Subcutaneous abdominal adipose tissue (tissue), 5 donors: ENCODE measurements around the gene DRICH1.
"Not testable (repeated sequence)": the region's sequence is repeated elsewhere in the genome, so short reads cannot be mapped to it uniquely, and the experiment has no call there.

Experiments used
- H3K27ac ChIP-seq: one replicate; pipeline ENCODE4 v1.7.0; 2013; ENCODE audit warnings: low read depth, mild to moderate bottlenecking, inconsistent platforms, low read length, moderate library complexity
- H3K27me3 ChIP-seq, 5 donors: one replicate each; pipeline ENCODE4 v1.7.0; 2013; ENCODE audit warnings: low read length in 5 of 5, inconsistent platforms in 1 of 5; ENCODE audit not compliant: control insufficient read depth in 5 of 5, insufficient read depth in 4 of 5
- H3K36me3 ChIP-seq, 5 donors: one replicate each; pipeline ENCODE4 v1.7.0; 2013; ENCODE audit warnings: low read length in 5 of 5; ENCODE audit not compliant: control insufficient read depth in 5 of 5, insufficient read depth in 5 of 5
- H3K4me1 ChIP-seq, 5 donors: one replicate each; pipeline ENCODE4 v1.7.0; 2013; ENCODE audit warnings: low read length in 5 of 5, mild to moderate bottlenecking in 3 of 5, moderate library complexity in 1 of 5; ENCODE audit not compliant: control insufficient read depth in 5 of 5, insufficient read depth in 5 of 5
- H3K4me3 ChIP-seq, 5 donors: one replicate each; pipeline ENCODE4 v1.7.0; 2013; ENCODE audit warnings: low read length in 5 of 5, low read depth in 1 of 5
- H3K9ac ChIP-seq, 5 donors: one replicate each; pipeline ENCODE4 v1.7.0; 2013; ENCODE audit warnings: low read length in 5 of 5, mild to moderate bottlenecking in 4 of 5, moderate library complexity in 3 of 5
- H3K9me3 ChIP-seq, 5 donors: one replicate each; pipeline ENCODE4 v1.7.0; 2013; ENCODE audit warnings: low read length in 5 of 5; ENCODE audit not compliant: control insufficient read depth in 5 of 5
- donor health status: healthy.
- donor health status: healthy.
- donor health status: healthy.
- donor health status: healthy.
- donor health status: healthy.

The DRICH1 gene

DNA sequence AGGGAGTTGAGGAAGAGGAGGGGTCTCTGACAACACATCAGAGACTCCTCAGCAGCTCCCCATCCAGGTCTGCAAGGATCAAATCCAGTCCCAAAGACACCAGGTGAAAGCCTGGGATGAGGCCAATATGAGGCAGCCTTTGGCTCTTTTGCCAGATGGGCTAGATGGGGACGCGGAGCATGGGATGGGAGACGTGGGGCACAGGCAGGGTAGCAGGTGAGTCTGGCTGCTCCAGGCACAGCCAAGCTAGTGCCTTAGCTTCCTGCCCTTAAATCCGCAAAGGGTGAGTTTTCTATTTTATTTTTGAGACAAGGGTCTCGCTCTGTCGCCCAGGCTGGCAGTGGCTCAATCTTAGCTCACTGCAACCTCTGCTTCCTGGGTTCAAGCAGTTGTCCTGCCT, 19.6 kb upstream of the DRICH1 start:
- Histone ChIP-seq H3K4me3 (no peak overlapping the region), H3K9me3 (no peaks in the 10 kb centered on the region), H3K27me3 (no peaks in the 10 kb centered on the region), H3K9ac (no peak overlapping the region), H3K4me1 (no peaks in the 10 kb centered on the region), H3K36me3 (peaks cover 0 to 29% (median 11%) of the 10 kb centered on the region in 5 donors), H3K27ac (no peak overlapping the region)

DNA sequence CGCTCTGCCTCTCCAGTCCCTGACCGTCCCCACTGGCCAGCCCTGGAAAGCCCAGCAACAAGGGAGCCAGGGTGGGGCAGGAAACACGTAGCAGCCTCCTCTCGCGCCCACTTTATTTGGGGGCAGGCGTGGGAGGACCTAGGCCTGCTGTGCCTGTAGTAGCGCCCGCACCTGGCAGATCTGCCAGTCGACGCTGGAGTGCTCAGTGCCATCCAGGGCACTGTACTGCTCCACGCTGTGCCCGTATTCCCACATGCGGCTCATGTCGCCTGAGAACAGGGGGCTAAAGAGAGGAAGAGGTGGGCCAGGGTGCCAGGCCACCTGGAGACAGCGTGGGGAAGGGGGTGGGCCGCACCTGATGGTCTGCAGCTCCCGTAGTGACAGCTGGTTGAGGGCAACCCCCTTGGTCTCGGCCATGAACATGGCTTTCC, 17.0 kb upstream of the DRICH1 start:
- Histone ChIP-seq H3K36me3 (peaks cover 0 to 26% (median 11%) of the 10 kb centered on the region in 5 donors), H3K27me3 (no peaks in the 10 kb centered on the region), H3K9ac (no peak overlapping the region), H3K4me3 (no peak overlapping the region), H3K4me1 (no peaks in the 10 kb centered on the region), H3K27ac (no peak overlapping the region), H3K9me3 (no peaks in the 10 kb centered on the region)

DNA sequence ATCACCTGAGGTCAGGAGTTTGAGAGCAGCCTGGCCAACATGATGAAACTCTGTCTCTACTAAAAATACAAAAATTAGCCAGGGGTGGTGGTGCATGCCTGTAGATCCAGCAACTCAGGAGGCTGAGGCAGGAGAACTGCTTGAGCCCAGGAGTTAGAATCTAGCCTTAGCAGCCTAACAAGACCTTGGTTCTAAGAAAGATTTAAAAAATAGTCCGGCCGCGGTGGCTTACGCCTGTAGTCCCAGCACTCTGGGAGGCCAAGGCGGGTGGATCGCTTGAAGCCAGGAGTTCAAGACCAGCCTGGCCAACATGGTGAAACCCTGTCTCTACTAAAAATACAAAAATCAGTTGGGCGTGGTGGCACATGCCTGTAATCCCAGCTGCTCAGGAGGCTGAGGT, 14.4 kb upstream of the DRICH1 start:
- H3K36me3 ChIP-seq = peaks cover 0 to 10% (median 0%) of the 10 kb centered on the region in 5 donors

DNA sequence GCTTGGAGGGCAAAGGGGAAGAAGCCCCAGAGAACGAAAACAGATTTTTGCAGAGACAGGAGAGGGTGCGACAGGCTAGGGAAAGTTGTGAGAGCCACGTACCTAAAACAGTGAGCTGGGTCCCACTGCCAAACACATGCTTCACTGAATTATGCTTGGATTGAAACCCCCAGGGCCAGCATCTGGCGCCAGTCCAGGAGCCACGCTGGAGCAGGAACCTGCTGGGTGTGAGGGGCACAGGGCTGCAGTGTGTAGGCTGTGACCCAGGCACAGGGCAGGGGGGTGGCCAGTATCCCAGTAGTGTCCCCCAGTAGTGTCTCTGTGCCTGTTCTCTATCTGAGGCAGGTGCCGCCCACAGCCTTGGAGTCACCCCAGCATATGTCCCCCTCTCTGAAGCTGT, 8.1 kb upstream of the DRICH1 start:
- H3K4me3 ChIP-seq, H3K9me3 ChIP-seq, H3K9ac ChIP-seq, H3K27me3 ChIP-seq, H3K36me3 ChIP-seq, H3K27ac ChIP-seq, H3K4me1 ChIP-seq: not testable (repeated sequence)

More for the DNA sequence above, 14.4 kb upstream of the DRICH1 start:
- not testable (repeated sequence) for H3K27me3 ChIP-seq, H3K4me3 ChIP-seq, H3K4me1 ChIP-seq, H3K9ac ChIP-seq, H3K27ac ChIP-seq, H3K9me3 ChIP-seq

DNA sequence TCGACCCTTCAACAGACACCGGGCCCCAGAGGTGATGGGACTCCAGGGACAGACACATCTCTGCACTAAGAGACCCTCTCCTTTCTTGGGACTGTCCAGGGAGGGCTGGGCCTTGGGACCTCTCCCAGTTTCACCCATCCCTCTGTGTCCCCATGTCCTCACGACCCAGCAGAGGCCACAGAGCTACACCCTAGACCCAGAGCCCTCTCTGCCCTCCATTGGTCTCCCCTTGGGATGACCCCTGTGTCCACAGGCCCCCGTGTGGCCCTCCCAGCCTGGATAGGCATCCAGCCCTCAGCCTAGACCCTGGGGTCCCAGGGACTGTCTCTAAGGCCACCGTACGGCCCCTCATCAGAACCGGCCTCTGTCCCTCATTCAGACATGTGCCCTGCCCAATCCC, 7.5 kb upstream of the DRICH1 start:
- peaks cover 0 to 2% (median 0%) of the 10 kb centered on the region in 5 donors for H3K36me3 ChIP-seq

DNA sequence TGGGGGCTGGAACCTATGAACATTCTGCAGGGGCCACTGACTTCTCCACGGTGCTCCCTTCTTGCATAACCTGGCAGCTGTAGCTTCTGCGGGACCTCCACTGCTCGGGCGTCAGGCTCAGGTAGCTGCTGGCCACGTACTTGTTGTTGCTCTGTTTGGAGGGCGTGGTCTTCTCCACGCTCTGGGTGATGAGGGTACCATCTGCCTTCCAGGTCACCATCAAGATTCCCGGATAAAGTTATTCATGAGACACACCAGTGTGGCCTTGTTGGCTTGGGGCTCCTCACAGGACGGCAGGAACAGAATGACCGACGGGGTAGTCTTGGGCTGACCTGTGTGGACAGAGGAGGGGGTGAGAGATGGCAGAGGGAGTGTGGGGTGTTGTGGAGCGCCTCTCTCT, 6.5 kb upstream of the DRICH1 start:
- Histone ChIP-seq H3K27ac (no peak overlapping the region), H3K36me3 (peaks cover 0 to 2% (median 0%) of the 10 kb centered on the region in 5 donors), H3K4me3 (no peak overlapping the region), H3K4me1 (peaks cover 0 to 4% (median 0%) of the 10 kb centered on the region in 5 donors), H3K27me3 (no peaks in the 10 kb centered on the region), H3K9me3 (peaks cover 0 to 2% (median 0%) of the 10 kb centered on the region in 5 donors), H3K9ac (no peak overlapping the region)

More for the DNA sequence above, 7.5 kb upstream of the DRICH1 start:
- no peak overlapping the region for H3K4me3 ChIP-seq
- no peak overlapping the region for H3K9ac ChIP-seq
- H3K9me3 ChIP-seq = peaks cover 0 to 2% (median 0%) of the 10 kb centered on the region in 5 donors
- peaks cover 0 to 4% (median 0%) of the 10 kb centered on the region in 5 donors for H3K4me1 ChIP-seq
- no peak overlapping the region for H3K27ac ChIP-seq
- no peaks in the 10 kb centered on the region for H3K27me3 ChIP-seq

DNA sequence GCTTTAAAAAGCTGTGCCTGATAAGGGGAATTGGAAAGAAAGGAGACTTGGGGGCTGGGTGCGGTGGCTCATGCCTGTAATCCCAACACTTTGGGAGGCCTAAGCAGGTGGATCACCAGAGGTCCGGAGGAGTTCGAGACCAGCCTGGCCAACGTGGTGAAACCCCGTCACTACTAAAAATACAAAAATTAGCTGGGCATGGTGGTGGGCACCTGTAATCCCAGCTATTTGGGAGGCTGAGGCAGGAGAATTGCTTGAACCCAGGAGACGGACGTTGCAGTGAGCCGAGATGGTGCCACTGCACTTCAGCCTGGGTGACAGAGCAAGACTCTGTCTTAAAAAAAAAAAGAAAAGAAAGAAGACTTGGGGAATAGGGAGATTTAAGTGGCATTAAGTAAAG, 3.2 kb upstream of the DRICH1 start:
- H3K36me3 ChIP-seq, H3K27ac ChIP-seq, H3K4me1 ChIP-seq, H3K27me3 ChIP-seq, H3K9me3 ChIP-seq, H3K9ac ChIP-seq, H3K4me3 ChIP-seq: not testable (repeated sequence)

DNA sequence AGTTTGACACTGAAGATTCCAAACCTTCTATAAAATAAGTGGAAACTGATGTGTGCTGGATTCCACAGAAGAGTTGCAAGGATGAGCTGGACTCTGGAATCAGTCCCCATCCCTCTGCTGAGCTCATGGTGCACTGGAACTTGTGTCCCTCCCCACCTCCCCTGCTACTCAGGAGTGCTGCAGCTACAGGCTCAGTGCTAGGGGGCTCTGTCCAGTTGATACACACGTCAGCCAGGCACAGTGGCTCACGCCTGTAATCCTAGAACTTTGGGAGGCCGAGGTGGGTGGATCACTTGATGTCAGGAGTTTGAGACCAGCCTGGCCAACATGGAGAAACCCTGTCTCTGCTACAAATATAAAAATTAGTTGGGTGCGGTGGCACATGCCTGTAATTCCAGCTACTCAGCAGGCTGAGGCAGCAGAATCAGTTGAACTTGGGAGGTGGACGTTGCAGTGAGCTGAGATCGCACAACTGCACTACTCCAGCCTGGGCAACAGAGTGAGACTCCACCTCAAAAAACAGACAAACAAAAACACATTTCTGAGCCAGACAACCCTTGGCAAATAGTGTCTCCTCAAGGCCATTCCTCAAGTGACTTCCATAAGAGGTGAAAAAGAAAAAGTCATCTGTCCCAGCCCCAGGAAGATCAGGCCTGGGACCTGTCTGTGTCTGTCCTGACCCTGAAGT, 3.9 kb downstream of the DRICH1 start:
- H3K9me3 ChIP-seq, H3K27me3 ChIP-seq, H3K36me3 ChIP-seq, H3K27ac ChIP-seq, H3K4me1 ChIP-seq, H3K4me3 ChIP-seq, H3K9ac ChIP-seq: not testable (repeated sequence)

DNA sequence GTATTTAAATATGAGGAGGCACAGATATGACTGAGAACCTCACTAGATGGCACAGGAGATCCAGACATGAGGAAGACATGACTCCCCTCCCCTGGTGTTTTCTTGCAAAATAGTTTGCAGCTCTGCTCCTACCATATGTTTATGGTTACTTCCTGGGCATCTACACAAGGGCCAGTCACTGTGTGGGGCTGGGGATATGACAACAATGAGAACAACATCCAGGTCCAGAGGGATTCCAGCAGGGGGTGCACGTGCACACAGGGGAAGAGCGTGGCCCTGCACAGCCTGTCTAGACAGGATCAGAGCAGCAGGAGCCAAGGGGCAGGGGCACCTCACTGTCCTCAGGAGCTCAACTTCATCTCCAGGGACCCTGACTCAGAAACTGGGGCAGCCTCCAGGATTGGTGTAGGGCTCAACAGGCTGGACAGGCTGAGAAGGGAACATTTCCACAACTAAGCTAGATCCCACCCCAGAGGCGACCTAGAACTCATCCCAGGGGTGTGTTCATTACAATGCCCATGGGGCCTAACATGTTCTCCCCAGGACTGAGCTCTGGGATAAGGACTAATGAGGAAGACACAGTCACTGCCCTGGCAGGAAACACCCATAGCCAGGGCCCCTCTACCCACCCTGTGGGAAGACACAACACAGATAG, 4.6 kb downstream of the DRICH1 start:
- H3K27ac ChIP-seq, H3K4me1 ChIP-seq, H3K27me3 ChIP-seq, H3K4me3 ChIP-seq, H3K9me3 ChIP-seq, H3K9ac ChIP-seq, H3K36me3 ChIP-seq: not testable (repeated sequence)

DNA sequence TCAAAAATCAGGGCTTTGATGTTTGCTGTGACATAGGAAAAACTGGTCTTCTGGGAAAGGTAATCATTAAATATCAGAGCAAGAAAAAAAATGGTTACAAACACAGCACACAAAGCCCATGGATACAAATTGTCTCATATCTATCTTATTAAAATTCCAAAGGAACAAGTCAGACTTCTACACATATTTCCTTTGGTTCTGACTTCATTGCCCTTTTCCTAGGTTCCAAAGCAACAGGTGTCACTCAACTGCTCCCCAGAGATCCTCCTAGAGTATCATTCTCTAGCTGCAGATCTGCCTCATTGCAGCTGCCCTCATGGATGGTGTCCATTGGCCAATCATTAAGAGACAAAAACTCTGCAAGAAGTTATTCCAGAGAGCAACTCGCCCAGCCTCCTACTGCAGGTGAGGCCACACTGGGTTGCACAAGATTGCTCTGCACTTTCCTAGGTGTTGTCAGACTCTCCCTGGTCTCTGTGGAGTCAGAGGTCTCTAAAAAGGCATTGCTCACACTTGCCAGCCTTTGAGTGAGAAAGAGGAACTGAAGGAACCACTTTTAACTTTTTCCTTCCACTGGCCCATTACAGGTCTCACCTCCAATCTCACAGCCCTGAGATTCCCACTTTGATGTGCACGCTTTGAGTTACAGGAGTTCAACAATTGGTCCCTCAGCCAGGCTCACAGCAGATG, 5.7 kb downstream of the DRICH1 start:
- Histone ChIP-seq H3K27ac (no peak overlapping the region), H3K9me3 (no peaks in the 10 kb centered on the region), H3K9ac (no peak overlapping the region), H3K4me1 (no peaks in the 10 kb centered on the region), H3K4me3 (no peak overlapping the region), H3K27me3 (no peaks in the 10 kb centered on the region), H3K36me3 (peaks cover 0 to 6% (median 0%) of the 10 kb centered on the region in 5 donors)
